Progenitor cell of endocrine pancreas (in vitro differentiated cells): Measurements from ENCODE around the gene LINC00237. TPM values are rescaled to one million over a fixed set of nuclear protein-coding genes. Genes with fewer than 3 reads are reported as not detected.

Experiments used
- DNase-seq: peaks from one replicate; pipeline ENCODE4 v3.0.0; 2021; ENCODE audit warnings: low spot score; ENCODE audit not compliant: unreplicated experiment
- H3K27ac Mint-ChIP-seq: 2 replicates; pipeline ENCODE4 v1.8.0; 2021; ENCODE audit warnings: mild to moderate bottlenecking, moderate library complexity, mixed read lengths
- H3K27me3 Mint-ChIP-seq: 2 replicates; pipeline ENCODE4 v1.8.0; 2021; ENCODE audit warnings: mixed read lengths
- H3K36me3 Mint-ChIP-seq: 2 replicates; pipeline ENCODE4 v1.8.0; 2022; ENCODE audit warnings: mixed read lengths; ENCODE audit not compliant: insufficient read depth
- H3K4me1 Mint-ChIP-seq: 2 replicates; pipeline ENCODE4 v1.8.0; 2021; ENCODE audit warnings: low read depth, mixed read lengths
- H3K4me3 Mint-ChIP-seq: 2 replicates; pipeline ENCODE4 v1.8.0; 2021; ENCODE audit warnings: low read depth, mild to moderate bottlenecking, moderate library complexity, mixed read lengths
- H3K9me3 Mint-ChIP-seq: 2 replicates; pipeline ENCODE4 v1.8.0; 2021; ENCODE audit warnings: low read depth, mixed read lengths
- CTCF ChIP-seq: fragments of 200-600 bp; sonication (generic); IDR thresholded peaks from one replicate; pipeline ENCODE4 v1.5.0; 2021; ENCODE audit warnings: antibody characterized with exemption, mild to moderate bottlenecking; ENCODE audit not compliant: unreplicated experiment
- total RNA-seq: library from RNA; stranded (reverse); gene quantifications from 2 replicates; pipeline ENCODE4 v1.2.1, GENCODE V29; 2021

Gene LINC00237
- total RNA-seq, 1 donor from 2014 or later: not detected

GRCh38 chr20:21087862-21088540 lies 18.2 kb downstream of the LINC00237 start:
- H3K27ac Mint-ChIP-seq: no peak overlapping the region
- H3K4me3 Mint-ChIP-seq: no peak overlapping the region
- H3K9me3 Mint-ChIP-seq: no peaks in the 10 kb centered on the region
- no peaks in the 10 kb centered on the region for H3K36me3 Mint-ChIP-seq
- no peak for DNase-seq
- no peak for TF ChIP-seq CTCF
- H3K27me3 Mint-ChIP-seq: peaks cover 68% of the 10 kb centered on the region
- peaks cover 5% of the 10 kb centered on the region for H3K4me1 Mint-ChIP-seq

- no peak for DNase-seq
Measured at GRCh38 chr20:21083825-21084325, 22.3 kb downstream of the LINC00237 start.

GRCh38 chr20:21082584-21082983 lies 23.6 kb downstream of the LINC00237 start:
- no peak for DNase-seq
- TF ChIP-seq CTCF: no peak
- Mint-ChIP-seq H3K4me1 (no peaks in the 10 kb centered on the region), H3K4me3 (no peak overlapping the region), H3K27ac (no peak overlapping the region), H3K27me3 (peaks cover 33% of the 10 kb centered on the region), H3K36me3 (no peaks in the 10 kb centered on the region), H3K9me3 (peaks cover 3% of the 10 kb centered on the region)

More at GRCh38 chr20:21083825-21084325, 22.3 kb downstream of the LINC00237 start:
- Mint-ChIP-seq H3K27ac (no peak overlapping the region), H3K36me3 (no peaks in the 10 kb centered on the region), H3K27me3 (peaks cover 45% of the 10 kb centered on the region), H3K9me3 (peaks cover 1% of the 10 kb centered on the region), H3K4me1 (no peaks in the 10 kb centered on the region), H3K4me3 (no peak overlapping the region)
- no peak for TF ChIP-seq CTCF

GRCh38 chr20:21077809-21078345 lies 28.3 kb downstream of the LINC00237 start:
- Mint-ChIP-seq H3K4me1 (no peaks in the 10 kb centered on the region), H3K27ac (no peak overlapping the region), H3K4me3 (no peak overlapping the region), H3K9me3 (peaks cover 3% of the 10 kb centered on the region), H3K36me3 (no peaks in the 10 kb centered on the region), H3K27me3 (peaks cover 24% of the 10 kb centered on the region)
- TF ChIP-seq CTCF: no peak
- DNase-seq: no peak

- no peak for TF ChIP-seq CTCF
- Mint-ChIP-seq H3K36me3 (no peaks in the 10 kb centered on the region), H3K27me3 (peaks cover 13% of the 10 kb centered on the region), H3K9me3 (peaks cover 3% of the 10 kb centered on the region), H3K4me3 (no peak overlapping the region), H3K27ac (no peak overlapping the region), H3K4me1 (no peaks in the 10 kb centered on the region)
- DNase-seq: no peak
Measured at GRCh38 chr20:21076073-21076472, 30.1 kb downstream of the LINC00237 start.
